GM21515 (cell line): ENCODE results near the gene DUSP3.
"Not testable (repeated sequence)": the region's sequence is repeated elsewhere in the genome, so short reads cannot be mapped to it uniquely, and the experiment has no call there.

Experiments used
- ATAC-seq: cut with Tn5 transposase; IDR thresholded peaks from one replicate; pipeline ENCODE4 v1.9.1; 2021; ENCODE audit not compliant: unreplicated experiment

Gene DUSP3

DNA sequence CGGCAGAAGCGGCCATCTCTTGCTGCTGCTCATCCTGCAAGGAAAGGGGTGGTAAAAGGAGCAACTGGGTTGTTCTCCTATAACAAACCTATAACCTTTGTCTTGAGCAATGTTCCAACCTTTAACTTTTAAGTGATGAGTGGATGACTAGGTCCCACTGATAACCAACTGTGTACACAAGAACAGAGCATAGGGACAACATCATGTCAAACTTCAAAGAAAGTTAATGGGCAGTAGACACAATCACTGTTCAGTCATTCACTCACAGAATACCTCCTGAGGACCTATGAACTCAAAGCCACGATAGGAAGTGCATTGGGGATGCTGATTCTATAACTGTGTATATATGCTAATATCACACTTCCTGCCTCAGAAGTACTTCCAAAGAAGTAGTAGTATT is 23.1 kb upstream of the DUSP3 start:
- no peak for ATAC-seq

DNA sequence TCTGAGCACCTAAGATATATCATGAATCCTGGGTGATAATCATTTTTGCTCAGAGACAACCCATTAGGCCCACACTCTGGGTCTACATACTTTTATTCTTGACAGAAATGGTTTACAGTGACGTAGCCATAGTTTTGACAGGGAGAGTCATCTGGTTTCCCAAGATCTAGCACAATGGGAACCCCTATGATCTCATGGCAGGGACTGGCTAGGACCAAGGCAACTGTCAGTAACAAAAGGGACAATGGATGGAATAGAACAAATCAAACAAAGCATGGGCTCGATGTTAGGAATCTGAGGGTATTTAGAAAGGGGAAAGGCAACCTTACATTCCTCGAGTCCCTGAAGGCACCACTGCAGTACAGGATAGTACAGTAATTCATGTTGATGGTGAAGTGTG is 22.0 kb upstream of the DUSP3 start:
- ATAC-seq, result no peak

DNA sequence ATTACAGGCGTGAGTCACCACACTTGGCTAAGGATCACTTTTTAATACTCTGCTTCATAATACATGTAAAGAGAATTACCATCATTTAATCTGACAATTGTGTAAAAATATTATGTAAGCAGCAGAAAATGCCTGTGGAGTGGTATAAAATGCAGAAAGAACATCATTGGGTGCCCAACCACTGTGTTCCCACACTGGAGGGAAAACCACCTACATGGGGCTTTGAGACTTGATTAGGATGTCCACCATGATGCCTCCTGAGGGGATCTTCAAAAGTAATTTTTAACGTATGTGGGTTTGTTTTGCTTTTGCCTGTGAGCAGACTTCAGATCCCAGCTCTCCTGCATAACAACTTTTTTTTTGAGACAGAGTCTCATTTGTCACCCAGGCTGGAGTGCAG is 20.3 kb upstream of the DUSP3 start:
- ATAC-seq, result no peak

DNA sequence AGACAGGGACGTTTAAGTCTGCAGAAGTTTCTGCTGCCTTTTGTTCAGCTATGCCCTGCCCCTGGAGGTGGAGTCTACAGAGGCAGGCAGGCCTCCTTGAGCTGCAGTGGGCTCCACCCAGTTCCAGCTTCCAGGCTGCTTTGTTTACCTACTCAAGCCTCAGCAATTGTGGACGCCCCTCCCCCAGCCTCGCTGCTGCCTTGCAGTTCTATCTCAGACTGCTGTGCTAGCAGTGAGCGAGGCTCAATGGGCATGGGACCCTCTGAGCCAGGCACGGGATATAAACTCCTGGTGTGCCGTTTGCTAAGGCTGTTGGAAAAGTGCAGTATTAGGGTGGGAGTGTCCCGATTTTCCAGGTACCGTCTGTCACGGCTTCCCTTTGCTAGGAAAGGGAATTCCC is 19.2 kb upstream of the DUSP3 start:
- ATAC-seq, result not testable (repeated sequence)

DNA sequence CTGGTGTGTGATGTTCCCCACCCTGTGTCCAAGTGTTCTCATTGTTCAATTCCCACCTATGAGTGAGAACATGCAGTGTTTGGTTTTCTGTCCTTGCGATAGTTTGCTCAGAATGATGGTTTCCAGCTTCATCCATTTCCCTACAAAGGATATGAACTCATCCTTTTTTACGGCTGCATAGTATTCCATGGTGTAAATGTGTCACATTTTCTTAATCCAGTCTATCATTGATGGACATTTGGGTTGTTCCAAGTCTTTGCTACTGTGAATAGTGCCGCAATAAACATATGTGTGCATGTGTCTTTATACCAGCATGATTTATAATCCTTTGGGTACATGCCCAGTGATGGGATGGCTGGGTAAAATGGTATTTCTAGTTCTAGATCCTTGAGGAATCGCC is 13.9 kb upstream of the DUSP3 start:
- not testable (repeated sequence) for ATAC-seq

DNA sequence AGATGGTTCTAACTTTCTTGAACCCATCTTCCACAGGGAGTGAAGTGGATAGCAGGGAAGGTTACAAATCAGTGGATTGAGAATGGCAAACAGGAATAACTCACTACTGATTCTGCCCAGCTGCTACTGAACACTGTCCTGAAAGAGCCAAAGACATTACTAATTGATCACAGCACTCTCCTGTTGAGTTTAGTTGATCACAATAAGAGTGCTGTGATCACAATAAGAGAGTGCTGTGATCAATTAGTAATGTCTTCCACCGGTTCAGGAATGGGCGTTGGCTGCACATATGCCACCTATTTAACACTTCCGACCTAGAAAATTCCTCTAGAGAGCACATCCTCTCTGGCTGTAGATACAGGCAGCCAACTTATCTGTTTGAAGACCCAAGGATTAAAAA is 12.8 kb upstream of the DUSP3 start:
- ATAC-seq, result no peak

DNA sequence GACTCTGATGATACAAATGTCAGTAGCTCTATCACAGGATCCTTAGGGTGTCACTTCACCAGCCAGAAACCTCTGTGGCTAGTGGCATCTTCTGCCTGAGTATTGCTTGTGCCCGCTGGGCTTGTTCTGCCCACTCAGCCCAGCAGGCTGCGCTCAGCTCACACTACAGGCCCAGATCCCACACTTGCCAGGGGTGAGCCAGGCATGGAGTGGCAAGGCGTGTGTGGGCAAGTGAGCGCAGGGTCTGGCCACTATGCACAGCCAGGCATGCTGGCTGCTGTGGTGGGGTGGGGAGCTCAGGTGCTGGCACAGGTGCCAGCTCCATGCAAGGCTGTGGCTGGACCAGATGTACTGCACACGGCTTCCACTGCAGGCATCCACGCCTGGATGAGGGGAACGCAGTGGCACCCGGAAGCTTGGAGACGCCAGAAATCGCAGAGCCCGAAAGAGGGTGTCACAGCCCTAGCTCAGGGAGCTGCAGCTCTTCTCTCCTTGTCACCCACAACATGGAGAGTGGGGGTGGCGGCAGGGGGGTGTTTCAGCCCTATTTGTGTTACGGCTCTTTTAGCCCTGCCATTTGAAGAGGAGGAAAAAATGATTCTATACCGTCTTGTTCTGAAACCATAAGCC is 11.6 kb upstream of the DUSP3 start:
- ATAC-seq, result no peak

DNA sequence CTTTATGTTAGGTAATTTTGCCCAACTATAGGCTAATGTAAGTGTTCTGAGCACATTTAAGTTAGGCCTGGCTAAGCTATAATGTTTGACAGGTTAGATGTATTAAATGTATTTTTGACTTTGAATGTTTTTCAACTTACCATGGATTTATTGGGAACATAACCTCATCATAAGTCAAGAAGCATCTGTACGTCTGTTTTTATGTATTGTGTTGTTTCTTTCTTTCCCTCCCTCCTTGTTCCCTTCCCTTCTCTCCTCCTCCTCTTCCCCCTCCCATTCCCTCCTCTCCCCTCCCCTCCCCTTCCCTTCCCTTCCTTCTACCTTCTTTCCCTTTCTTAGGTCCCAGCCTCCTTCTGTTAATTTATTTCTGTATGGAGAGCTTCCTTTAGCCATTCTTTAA is 10.7 kb upstream of the DUSP3 start:
- no peak for ATAC-seq

DNA sequence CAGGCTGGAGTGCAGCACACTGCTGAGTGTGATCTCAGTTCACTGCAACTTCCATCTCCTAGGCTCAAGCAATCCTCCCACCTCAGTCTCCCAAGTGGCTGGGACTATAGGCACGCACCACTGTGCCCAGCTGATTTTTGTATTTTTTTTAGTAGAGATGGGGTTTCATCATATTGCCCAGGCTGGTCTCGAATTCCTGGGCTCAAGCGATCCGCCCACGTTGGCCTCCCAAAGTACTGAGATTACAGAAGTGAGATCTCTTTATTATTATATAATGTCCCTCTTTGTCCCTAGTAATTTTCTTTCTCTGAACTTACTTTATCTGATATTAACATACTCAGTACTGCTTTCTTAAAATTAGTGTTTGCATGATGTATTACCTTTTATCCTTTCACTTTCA is 9.8 kb upstream of the DUSP3 start:
- ATAC-seq, result no peak

DNA sequence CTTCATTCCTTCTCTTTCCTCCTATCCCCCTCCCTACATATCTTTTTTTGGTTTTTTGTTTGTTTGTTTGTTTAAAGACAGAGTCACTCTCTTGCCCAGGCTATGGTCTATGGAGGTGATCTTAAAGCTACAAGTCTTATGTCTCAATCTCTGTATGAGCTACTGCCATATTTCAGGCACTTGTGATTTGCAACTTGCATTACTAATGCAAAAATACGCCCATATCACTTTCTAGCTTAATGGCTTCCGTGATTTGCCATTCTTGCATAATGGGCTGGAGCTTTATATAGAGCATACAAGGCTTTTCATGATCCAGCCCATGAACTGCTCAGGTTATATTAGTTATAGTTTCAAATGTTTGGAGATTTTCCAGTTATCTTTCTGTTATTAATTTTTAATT is 9.0 kb upstream of the DUSP3 start:
- ATAC-seq, result no peak

DNA sequence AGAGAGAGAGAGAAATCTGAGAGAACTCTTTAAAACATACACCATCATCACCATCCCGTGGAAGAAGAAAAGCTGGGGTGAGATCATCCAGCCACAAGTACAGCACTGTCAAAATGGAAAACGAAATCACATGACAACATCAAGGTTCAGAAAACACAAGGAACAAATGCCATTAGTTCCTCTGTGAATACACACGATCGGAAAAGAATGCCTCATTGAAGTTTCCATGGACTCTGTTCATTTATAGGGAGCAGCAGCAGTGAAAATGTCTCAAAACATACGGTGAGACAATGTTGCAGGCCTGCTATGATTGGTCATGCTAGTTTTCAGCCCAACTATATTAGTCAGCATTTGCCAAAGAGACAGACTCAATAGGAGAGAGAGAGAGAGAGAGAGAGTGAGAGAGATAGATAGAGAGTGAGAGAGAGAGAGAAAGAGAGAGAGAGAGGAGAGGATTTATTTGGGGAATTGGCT is 5.9 kb upstream of the DUSP3 start:
- no peak for ATAC-seq

DNA sequence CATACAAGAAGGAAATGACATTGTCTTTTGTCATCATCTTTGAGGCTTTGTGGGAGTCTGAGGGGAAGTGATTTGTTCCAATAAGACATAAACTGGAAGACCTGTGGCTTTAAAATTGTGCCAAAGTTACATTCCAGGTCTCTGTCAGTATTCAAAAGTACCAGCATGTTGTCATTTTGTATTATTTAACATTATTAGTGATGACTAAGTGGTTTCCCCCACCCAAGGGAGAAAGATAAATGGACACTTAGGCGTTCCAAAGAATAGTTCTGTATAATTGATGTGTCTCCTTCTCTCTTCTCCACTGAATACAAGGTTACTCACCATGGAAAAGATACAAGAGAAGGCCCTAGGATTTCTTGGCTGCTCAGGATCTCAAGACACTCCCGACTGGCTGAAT is 5.3 kb upstream of the DUSP3 start:
- ATAC-seq, result no peak

DNA sequence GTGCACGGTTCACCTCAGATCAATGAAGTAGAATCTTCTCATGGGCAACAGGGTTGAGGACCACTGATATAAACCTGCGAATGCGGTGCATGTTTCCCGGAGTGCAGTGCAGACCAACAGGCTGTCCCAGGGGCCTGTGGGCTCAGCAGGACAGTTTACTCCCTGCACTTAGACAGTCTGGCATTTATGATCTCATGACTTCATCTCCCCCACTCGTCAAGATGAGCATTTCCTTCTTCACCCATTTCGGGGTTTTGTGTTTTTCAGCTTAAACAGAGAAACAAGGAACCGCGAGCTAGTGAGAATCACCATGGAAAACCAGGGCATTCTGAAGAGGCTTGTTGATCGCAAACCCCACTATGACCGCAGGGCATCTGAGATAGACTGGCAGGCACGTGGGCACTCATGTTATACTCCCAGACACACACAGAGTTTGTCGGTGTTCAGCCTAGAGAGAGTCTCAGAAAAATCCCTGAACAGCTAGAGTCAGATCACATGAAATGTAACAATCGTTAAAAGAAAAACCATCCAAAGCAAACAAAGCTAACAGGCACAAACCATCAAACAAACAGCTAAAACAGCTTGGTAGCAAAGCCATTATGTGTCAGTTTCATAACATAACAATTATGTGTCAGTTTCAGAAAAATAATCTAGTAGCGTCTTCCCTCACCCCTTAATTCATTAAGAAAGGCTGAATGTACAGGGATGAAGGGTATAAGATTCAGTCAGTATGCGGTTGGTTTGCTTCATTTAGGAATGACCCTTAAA is 4.3 kb upstream of the DUSP3 start:
- no peak for ATAC-seq

DNA sequence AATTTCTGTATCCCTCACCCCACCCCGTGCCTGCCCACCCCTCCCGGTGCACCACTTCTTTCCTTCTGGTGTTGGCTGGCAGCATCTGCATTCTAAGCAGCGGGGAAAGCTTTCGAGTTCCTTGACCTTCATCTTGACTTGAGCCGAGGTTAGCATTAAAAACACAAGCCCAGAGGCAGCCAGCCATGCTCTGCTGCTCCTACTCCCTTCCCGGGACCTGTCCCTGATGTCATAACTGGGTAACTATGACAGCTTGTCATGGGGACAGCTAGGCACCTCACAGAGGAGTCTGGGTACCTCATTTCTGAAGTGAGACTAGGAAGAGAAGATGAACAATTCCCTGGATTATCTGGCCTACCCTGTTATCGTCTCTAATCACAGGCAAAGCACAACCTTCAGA is 1.4 kb upstream of the DUSP3 start, which contains the start of gene CFAP97D1:
Gene CFAP97D1, plus strand, starts transcription at position 301 of the 400 bp plus-strand sequence. Its CDS starts 28 bp downstream, at position 329.
- no peak for ATAC-seq

DNA sequence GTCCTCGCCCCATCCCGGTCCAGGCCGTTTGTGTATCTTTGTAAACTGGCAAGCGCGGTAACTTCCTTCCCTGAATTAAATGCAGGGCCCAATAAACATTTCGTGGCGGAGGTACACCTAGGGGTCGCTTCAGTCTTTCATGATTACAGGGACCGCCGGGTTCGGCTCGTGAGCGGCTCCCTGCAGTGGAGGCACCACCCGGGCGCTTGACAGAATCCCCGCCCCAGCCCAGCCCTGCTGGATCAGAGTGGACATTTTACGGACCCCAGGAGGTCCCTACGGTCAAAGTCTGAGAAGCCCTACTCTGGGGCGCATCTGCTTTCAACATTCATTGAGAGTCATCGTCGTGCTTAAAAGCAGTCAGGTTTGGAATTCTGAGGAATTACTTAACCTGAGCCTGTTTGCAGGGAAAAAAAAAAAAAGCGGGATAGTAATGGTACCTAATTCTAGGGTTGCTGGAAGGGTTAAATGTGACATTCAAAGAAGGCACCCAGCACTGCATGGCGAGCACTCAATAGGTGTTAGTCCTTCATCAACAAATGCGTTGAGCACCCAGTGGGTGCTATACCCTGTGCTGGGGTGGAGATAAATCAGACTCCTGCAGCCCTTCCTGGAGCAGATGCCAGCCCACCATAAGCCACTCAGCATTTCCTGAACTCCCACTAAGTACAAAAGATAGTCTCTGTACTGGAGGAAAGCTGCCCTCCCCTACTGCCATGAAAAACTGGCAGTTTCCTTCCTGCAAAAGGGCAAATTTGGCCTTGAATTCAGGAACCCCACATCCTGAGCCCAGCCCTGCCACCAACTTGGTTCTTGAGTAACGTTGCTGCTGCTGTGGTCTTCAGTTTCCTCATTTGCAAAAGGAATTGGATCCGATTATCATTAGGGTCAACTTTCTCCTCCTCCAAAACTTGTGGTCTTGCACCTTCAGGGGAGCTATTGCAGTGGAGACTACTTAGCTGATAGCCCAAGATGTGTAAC is 658 bp upstream of the DUSP3 start:
- ATAC-seq, result no peak

DNA sequence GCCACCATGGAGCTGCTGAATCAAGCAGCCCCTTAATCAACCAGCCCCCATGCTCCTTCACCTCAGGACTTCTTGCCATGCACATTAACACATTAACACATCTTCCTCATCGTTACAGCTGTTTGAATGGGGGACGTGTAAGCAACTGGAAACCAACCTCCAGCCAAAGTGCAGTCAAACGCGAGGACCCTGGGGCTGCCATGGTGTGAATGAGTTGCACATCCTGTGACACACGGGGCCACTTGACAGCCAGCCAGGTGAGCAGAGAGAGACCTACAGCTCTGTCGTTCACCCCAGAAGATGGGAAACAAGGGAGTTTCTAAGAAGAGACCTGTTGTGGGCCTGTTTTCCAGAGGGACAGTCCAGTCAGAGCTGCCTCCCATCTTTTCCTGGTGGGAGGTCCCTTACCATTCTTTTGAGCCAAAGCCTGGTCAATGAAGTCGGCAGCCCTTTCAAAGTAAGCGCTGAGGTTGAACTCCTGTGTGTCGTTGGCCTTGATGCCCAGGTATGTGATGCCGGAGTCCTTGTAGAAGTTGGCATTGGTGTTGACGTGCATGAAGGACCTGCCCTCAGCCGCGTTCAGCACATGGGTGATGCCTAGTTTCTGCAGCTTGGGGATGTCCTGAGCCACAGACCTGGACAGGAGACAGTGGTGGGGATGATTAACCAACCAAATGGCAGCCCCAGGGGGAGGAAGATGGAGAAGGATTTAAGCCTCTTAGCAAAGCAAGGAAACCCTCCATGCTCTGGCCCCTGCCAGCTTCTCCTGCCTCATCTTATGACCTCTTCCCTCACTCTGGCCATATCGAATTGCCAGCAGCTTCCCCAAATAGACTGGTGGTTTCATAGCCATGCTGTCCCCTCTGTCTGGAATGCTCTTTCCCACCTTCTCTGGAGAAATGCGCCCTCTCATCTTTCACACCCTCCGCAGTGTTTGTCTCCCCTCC is 4.2 kb downstream of the DUSP3 start:
- ATAC-seq, result no peak

DNA sequence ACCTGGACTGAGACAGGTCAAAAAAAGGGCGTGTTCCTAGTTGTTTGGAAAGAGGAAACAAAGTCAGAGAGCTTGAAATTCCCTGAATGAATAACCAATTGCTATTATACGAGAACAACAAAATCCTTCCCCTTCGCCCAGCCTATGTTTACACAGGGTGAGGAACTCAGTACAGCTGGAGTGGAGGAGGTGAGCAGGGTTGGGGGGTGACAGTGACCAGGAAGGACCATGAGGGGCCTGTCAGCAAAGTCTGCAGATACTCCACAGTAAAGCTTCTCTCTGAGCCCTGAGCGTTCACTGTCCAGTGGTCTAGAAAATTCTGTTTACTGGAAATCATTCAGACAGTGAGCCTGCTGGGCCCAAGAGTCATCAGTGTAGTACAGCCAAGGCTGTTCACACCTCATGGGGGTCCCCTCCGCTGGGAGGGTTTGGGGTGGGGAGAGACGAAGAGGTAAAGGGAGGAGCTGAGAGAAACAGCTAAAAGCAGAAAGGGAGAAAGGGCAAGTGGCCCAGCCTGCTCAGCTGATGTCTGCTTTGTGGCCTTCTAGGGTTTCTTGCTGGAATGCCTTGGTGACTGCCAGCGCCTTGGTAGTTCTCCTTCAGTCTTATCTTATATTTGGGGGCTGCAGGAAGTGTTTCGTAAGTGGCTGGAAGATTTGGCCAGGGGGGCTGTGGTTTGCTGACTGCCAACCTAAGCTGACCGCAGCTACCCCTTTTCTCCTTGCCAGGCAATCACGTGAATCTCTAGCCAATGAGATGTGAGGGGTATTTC is 5.7 kb downstream of the DUSP3 start:
- no peak for ATAC-seq

DNA sequence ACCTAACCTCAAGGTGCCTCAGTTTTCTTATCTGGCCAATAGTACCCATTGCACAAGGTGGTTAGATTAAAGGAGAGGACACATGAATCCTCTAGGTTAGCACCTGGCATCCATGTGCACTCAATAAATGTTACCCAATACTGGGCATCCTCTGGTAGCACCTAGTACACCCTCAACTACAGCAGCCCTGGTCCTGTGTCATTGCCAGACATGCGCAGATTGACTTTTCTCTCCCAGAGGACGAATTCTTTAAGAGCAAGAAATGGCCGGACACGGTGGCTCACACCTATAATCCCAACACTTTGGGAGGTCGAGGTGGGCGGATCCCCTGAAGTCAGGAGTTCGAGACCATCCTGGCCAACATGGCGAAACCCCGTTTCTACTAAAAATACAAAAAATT is 7.3 kb downstream of the DUSP3 start:
- ATAC-seq, result no peak

DNA sequence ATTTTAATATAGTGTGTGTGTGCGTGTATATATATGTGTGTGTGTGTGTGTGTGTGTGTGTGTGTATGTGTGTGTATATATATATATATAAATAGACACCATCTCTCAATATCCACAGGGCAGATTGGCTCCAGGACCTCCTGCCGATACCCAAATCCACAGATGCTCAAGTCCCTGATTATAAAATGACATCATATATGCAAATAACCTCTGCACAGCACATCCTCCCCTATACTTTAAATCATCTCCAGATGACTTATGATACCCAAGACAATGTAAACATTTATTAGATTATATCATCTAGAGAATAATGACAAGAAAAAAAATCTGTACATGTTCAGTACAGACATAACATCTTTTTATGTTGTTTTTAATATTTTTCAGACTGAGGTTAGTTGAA is 7.8 kb downstream of the DUSP3 start:
- ATAC-seq, result no peak

DNA sequence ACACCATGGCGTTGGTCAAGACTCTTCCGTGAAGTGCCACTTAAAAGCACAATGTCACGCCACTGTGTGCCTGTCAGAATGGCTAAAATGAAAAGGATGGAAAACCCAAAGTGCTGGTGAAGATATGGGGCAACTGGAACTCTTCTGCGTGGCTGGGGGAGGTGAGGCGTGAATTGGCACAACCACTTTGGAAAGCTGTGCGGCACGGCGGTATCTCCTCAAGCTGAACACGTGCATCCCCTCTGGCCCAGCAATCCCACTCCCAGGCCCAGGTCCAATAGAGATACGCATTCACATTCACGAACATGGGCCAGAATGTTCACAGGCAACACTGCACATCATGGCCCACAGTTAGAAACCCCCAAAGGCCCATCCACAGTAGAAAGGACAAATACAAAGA is 8.9 kb downstream of the DUSP3 start:
- no peak for ATAC-seq
